IMR-90 (cell line): Measurements from ENCODE around the gene FNDC1. TPM values are rescaled to one million over a fixed set of nuclear protein-coding genes. Genes with fewer than 3 reads are reported as not detected.

Source experiments
- ATAC-seq: fragments of 200-7000 bp; cut with Tn5 transposase; 2 replicates; pipeline ENCODE4 v1.9.1; 2020; ENCODE audit warnings: low read depth, mild to moderate bottlenecking, moderate library complexity
- BruUV-seq: library from RNA; stranded (reverse); fragments of 400-500 nt; replicated peaks from 2 replicates; lab custom pipeline; 2021; lab: Mats Ljungman, UMichigan
- CTCF ChIA-PET: fragments of 300-600 bp; formaldehyde crosslinking; extraction: SDS; loops from one replicate; lab custom pipeline; 2021; ENCODE audit warnings: antibody characterized with exemption; lab: Yijun Ruan, JAX
- POLR2A ChIA-PET: fragments of 300-600 bp; sonication (Branson Sonifier 250); formaldehyde crosslinking; loops from one replicate; lab custom pipeline; 2022; ENCODE audit warnings: antibody characterized with exemption; ENCODE audit not compliant: unreplicated experiment; lab: Charles Lee
- DNase-seq: peaks from one replicate; pipeline ENCODE4 v3.0.0; 2013
- H2AFZ ChIP-seq: replicated peaks from 2 replicates; pipeline ENCODE3; 2013; ENCODE audit warnings: low read length, mild to moderate bottlenecking; ENCODE audit not compliant: poor library complexity
- H2AK5ac ChIP-seq: 2 replicates; pipeline ENCODE4 v1.6.1; 2013; ENCODE audit warnings: low read depth, low read length, inconsistent platforms
- H2AK9ac ChIP-seq: replicated peaks from 2 replicates; pipeline ENCODE3; 2013; ENCODE audit warnings: mild to moderate bottlenecking, low read depth, low read length, moderate library complexity; ENCODE audit not compliant: poor library complexity
- H2BK120ac ChIP-seq: 2 replicates; pipeline ENCODE4 v1.6.1; 2013; ENCODE audit warnings: low read depth, low read length, inconsistent platforms
- H2BK15ac ChIP-seq: 3 replicates; pipeline ENCODE4 v1.6.1; 2013; ENCODE audit warnings: low read depth, low read length, inconsistent platforms
- H2BK20ac ChIP-seq: 2 replicates; pipeline ENCODE4 v1.6.1; 2013; ENCODE audit warnings: low read depth, mild to moderate bottlenecking, inconsistent platforms, low read length, moderate library complexity
- H2BK5ac ChIP-seq: 2 replicates; pipeline ENCODE4 v1.6.1; 2013; ENCODE audit warnings: mild to moderate bottlenecking, low read depth, low read length, inconsistent platforms; ENCODE audit not compliant: poor library complexity, severe bottlenecking
- H3K14ac ChIP-seq: replicated peaks from 2 replicates; pipeline ENCODE4 v1.6.1; 2013; ENCODE audit warnings: low read depth, low read length, inconsistent platforms
- H3K18ac ChIP-seq: 2 replicates; pipeline ENCODE4 v1.6.1; 2013; ENCODE audit warnings: low read depth, low read length, control low read depth
- H3K23ac ChIP-seq: 2 replicates; pipeline ENCODE4 v1.6.1; 2013; ENCODE audit warnings: low read depth, low read length, inconsistent platforms
- H3K27ac ChIP-seq: 2 replicates; pipeline ENCODE4 v1.5.1; 2013; ENCODE audit warnings: mild to moderate bottlenecking, control low read depth, low read length; ENCODE audit not compliant: insufficient read depth
- H3K27me3 ChIP-seq: 2 replicates; pipeline ENCODE4 v1.6.1; 2013; ENCODE audit warnings: low read length; ENCODE audit not compliant: control insufficient read depth, insufficient read depth
- H3K36me3 ChIP-seq: 2 replicates; pipeline ENCODE4 v1.6.1; 2013; ENCODE audit warnings: low read length, mixed read lengths; ENCODE audit not compliant: control insufficient read depth, insufficient read depth
- H3K4ac ChIP-seq: 2 replicates; pipeline ENCODE4 v1.6.1; 2013; ENCODE audit warnings: low read depth, low read length, inconsistent platforms
- H3K4me1 ChIP-seq: 2 replicates; pipeline ENCODE4 v1.6.1; 2013; ENCODE audit warnings: low read length, mixed read lengths; ENCODE audit not compliant: control insufficient read depth, insufficient read depth
- H3K4me2 ChIP-seq: 2 replicates; pipeline ENCODE4 v1.6.1; 2013; ENCODE audit warnings: low read depth, mild to moderate bottlenecking, control low read depth, low read length, moderate library complexity
- H3K4me3 ChIP-seq: 2 replicates; pipeline ENCODE4 v1.5.1; 2013; ENCODE audit warnings: low read depth, mild to moderate bottlenecking, control low read depth, low read length, moderate library complexity; ENCODE audit not compliant: insufficient read depth
- H3K56ac ChIP-seq: 2 replicates; pipeline ENCODE4 v1.6.1; 2013; ENCODE audit warnings: low read length, inconsistent platforms; ENCODE audit not compliant: insufficient read depth; ENCODE audit errors: extremely low read depth
- H3K79me1 ChIP-seq, 2 experiments: 2 replicates each; pipeline ENCODE4 v1.6.1; 2013; ENCODE audit warnings: low read length in 2 of 2, inconsistent platforms in 1 of 2, low read depth in 1 of 2
- H3K9ac ChIP-seq: 2 replicates; pipeline ENCODE4 v1.6.1; 2013; ENCODE audit warnings: low read depth, low read length, control low read depth
- H3K9me1 ChIP-seq: 2 replicates; pipeline ENCODE4 v1.6.1; 2013; ENCODE audit warnings: low read length, inconsistent platforms; ENCODE audit not compliant: insufficient read depth
- H3K9me3 ChIP-seq: 2 replicates; pipeline ENCODE4 v1.6.1; 2013; ENCODE audit warnings: low read length; ENCODE audit not compliant: control insufficient read depth, insufficient read depth
- H4K20me1 ChIP-seq: 2 replicates; pipeline ENCODE4 v1.6.1; 2013; ENCODE audit warnings: low read length, inconsistent platforms; ENCODE audit not compliant: insufficient read depth
- H4K5ac ChIP-seq: 2 replicates; pipeline ENCODE4 v1.6.1; 2013; ENCODE audit warnings: mild to moderate bottlenecking, low read depth, low read length, control low read depth
- H4K8ac ChIP-seq, 2 experiments: 2 replicates each; pipeline ENCODE4 v1.6.1; 2013; ENCODE audit warnings: low read depth in 2 of 2, low read length in 2 of 2, control low read depth in 1 of 2, inconsistent platforms in 1 of 2
- H4K91ac ChIP-seq: 2 replicates; pipeline ENCODE4 v1.6.1; 2013; ENCODE audit warnings: low read depth, low read length, inconsistent platforms; ENCODE audit not compliant: insufficient read depth
- BHLHE40 ChIP-seq: fragments of 150-350 bp; IDR thresholded peaks from 2 replicates; pipeline ENCODE4 v1.6.1; 2016; ENCODE audit warnings: mild to moderate bottlenecking, low read depth, low read length
- CEBPB ChIP-seq: IDR thresholded peaks from 2 replicates; pipeline ENCODE4 v1.6.1; 2012; ENCODE audit warnings: low read depth, low read length, improper control_type of control experiment
- CHD1 ChIP-seq: IDR thresholded peaks from 2 replicates; pipeline ENCODE4 v1.6.1; 2012; ENCODE audit warnings: low read depth, low read length, improper control_type of control experiment
- FOS ChIP-seq: fragments of 150-350 bp; IDR thresholded peaks from 2 replicates; pipeline ENCODE4 v1.6.1; 2016; ENCODE audit warnings: low read depth, low read length
- MAZ ChIP-seq: IDR thresholded peaks from 2 replicates; pipeline ENCODE4 v1.6.1; 2012; ENCODE audit warnings: low read depth, mild to moderate bottlenecking, low read length, improper control_type of control experiment, moderate library complexity, borderline replicate concordance
- MXI1 ChIP-seq: IDR thresholded peaks from 2 replicates; pipeline ENCODE4 v1.6.1; 2012; ENCODE audit warnings: low read depth, mild to moderate bottlenecking, low read length, moderate library complexity, borderline replicate concordance
- NFE2L2 ChIP-seq: fragments of 150-350 bp; IDR thresholded peaks from 2 replicates; pipeline ENCODE4 v1.6.1; 2016; ENCODE audit warnings: low read depth, mild to moderate bottlenecking, low read length
- POLR2A ChIP-seq: IDR thresholded peaks from 2 replicates; pipeline ENCODE4 v1.6.1; 2012; ENCODE audit warnings: mild to moderate bottlenecking, low read depth, low read length
- RAD21 ChIP-seq: IDR thresholded peaks from 2 replicates; pipeline ENCODE4 v1.6.1; 2012; ENCODE audit warnings: low read length, improper control_type of control experiment
- RFX5 ChIP-seq: IDR thresholded peaks from 2 replicates; pipeline ENCODE4 v1.8.0; 2012; ENCODE audit warnings: low read depth, mild to moderate bottlenecking, low read length, moderate library complexity
- SMC3 ChIP-seq: fragments of 150-350 bp; IDR thresholded peaks from 2 replicates; pipeline ENCODE4 v1.6.1; 2016; ENCODE audit warnings: low read depth, mild to moderate bottlenecking, antibody characterized with exemption, low read length, moderate library complexity
- WGBS, 2 experiments: methylation state at CpG; one replicate each; pipeline versions ENCODE4 v1.1.5 to v1.1.7; 2013; ENCODE audit warnings: missing lambda C conversion rate in 2 of 2; ENCODE audit not compliant: insufficient read length in 1 of 2; ENCODE audit errors: extremely low coverage in 2 of 2; 5-methylcytosine and 5-hydroxymethylcytosine counted together
- dilution Hi-C: fragments of 300-500 bp; cut with HindIII; formaldehyde crosslinking; loops from one replicate; pipeline ENCODE4 v1.14.3; 2018; ENCODE audit warnings: low sequenced_read_pairs; ENCODE audit not compliant: unreplicated experiment
- in situ Hi-C: fragments of 300-500 bp; cut with MboI; formaldehyde crosslinking; loops from 3 replicates; pipeline ENCODE4 v1.14.3; 2019; ENCODE audit warnings: low sequenced_read_pairs, inconsistent platforms, mixed read lengths
- intact Hi-C: fragments of 100-400 bp; cut with micrococcal nuclease; formaldehyde crosslinking; loops from 2 replicates; pipeline ENCODE4 v1.10.0; 2022
- polyA plus RNA-seq, 3 experiments: library from polyadenylated mRNA; depleted of rRNA; stranded (reverse); fragments of >200 nt; gene quantifications; 2 replicates each; pipeline ENCODE4 v1.2.3, GENCODE V29; 2012; ENCODE audit warnings: low replicate concordance in 1 of 3
- total RNA-seq: library from RNA; depleted of rRNA; stranded (reverse); fragments of >200 nt; gene quantifications from 2 replicates; pipeline ENCODE4 v1.2.3, GENCODE V29; 2012
- TF ChIP-seq, protein P1 (sequence below): fragments of 150-350 bp; IDR thresholded peaks from 2 replicates; pipeline ENCODE4 v1.6.1; 2017; ENCODE audit warnings: mild to moderate bottlenecking, antibody characterized with exemption, low read length, low read depth
- TF ChIP-seq, protein P2 (sequence below): conservative IDR thresholded peaks from 2 replicates; pipeline ENCODE4 v1.5.1; 2012; ENCODE audit warnings: mild to moderate bottlenecking, low read depth, low read length, improper control_type of control experiment
- TF ChIP-seq, protein P3 (sequence below): fragments of 150-350 bp; IDR thresholded peaks from 2 replicates; pipeline ENCODE4 v1.6.1; 2016; ENCODE audit warnings: low read depth, mild to moderate bottlenecking, low read length, moderate library complexity, borderline replicate concordance

The FNDC1 gene
- total and polyA plus RNA-seq, 2 of the 4 experiments (the other 2 are of a cell fraction) = 0.03 TPM; not detected in 1

DNA sequence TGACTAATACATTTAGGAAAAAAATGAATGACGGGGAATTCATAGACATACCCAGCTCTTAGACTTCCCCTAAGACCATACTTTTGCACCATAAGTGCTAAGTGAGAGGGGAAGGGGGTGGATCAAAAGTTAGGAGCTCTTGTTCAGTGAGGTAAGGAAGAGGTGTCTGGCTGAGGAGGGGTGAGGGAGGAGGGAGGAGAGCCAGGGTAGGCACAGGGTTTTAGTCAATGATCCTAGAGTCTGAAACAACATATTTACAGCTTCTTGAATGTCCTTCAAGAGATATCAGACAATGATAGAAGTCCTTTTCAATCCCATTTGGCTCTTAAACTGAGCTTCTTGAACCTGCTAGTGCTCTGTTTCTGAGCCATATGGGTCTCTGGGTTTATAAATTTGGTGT is 135.4 kb downstream of the FNDC1 start:
- ATAC-seq (no peak), DNase-seq (no peak)
- Histone ChIP-seq H3K36me3 (no peaks in the 10 kb centered on the region), H4K91ac (no peak overlapping the region), H3K4me2 (no peak overlapping the region), H2AK9ac (no peak overlapping the region), H3K9ac (no peak overlapping the region), H4K20me1 (no peaks in the 10 kb centered on the region), H3K9me1 (no peaks in the 10 kb centered on the region), H3K4ac (no peak overlapping the region), H4K5ac (no peak overlapping the region), H3K27me3 (no peaks in the 10 kb centered on the region), H2AFZ (no peak overlapping the region), H3K79me1 (no peaks in the 10 kb centered on the region), H2BK5ac (no peak overlapping the region), H2BK20ac (no peak overlapping the region), H3K23ac (no peak overlapping the region), H3K4me1 (no peaks in the 10 kb centered on the region), H3K18ac (no peak overlapping the region), H3K9me3 (no peaks in the 10 kb centered on the region; the same call in 1 of the 2 replicates), H3K4me3 (no peak overlapping the region), H2AK5ac (no peak overlapping the region), H3K27ac (no peak overlapping the region), H3K56ac (no peak overlapping the region), H4K8ac (no peak overlapping the region), H3K14ac (no peak overlapping the region), H2BK15ac (no peak overlapping the region), H2BK120ac (no peak overlapping the region)
- CTCF ChIA-PET = no interaction called here
- POLR2A ChIA-PET = no interaction called here
- in situ Hi-C loops = no loop called here
- TF ChIP-seq SMC3 (no peak), BHLHE40 (no peak), MAZ (no peak), CHD1 (no peak), RFX5 (no peak), FOS (no peak), POLR2A (no peak), RAD21 (no peak), CEBPB (no peak), NFE2L2 (no peak), MXI1 (no peak)
- TF ChIP-seq, protein P1, sequence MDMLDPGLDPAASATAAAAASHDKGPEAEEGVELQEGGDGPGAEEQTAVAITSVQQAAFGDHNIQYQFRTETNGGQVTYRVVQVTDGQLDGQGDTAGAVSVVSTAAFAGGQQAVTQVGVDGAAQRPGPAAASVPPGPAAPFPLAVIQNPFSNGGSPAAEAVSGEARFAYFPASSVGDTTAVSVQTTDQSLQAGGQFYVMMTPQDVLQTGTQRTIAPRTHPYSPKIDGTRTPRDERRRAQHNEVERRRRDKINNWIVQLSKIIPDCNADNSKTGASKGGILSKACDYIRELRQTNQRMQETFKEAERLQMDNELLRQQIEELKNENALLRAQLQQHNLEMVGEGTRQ = no peak
- TF ChIP-seq, protein P2, sequence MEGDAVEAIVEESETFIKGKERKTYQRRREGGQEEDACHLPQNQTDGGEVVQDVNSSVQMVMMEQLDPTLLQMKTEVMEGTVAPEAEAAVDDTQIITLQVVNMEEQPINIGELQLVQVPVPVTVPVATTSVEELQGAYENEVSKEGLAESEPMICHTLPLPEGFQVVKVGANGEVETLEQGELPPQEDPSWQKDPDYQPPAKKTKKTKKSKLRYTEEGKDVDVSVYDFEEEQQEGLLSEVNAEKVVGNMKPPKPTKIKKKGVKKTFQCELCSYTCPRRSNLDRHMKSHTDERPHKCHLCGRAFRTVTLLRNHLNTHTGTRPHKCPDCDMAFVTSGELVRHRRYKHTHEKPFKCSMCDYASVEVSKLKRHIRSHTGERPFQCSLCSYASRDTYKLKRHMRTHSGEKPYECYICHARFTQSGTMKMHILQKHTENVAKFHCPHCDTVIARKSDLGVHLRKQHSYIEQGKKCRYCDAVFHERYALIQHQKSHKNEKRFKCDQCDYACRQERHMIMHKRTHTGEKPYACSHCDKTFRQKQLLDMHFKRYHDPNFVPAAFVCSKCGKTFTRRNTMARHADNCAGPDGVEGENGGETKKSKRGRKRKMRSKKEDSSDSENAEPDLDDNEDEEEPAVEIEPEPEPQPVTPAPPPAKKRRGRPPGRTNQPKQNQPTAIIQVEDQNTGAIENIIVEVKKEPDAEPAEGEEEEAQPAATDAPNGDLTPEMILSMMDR = no peak
- TF ChIP-seq, protein P3, sequence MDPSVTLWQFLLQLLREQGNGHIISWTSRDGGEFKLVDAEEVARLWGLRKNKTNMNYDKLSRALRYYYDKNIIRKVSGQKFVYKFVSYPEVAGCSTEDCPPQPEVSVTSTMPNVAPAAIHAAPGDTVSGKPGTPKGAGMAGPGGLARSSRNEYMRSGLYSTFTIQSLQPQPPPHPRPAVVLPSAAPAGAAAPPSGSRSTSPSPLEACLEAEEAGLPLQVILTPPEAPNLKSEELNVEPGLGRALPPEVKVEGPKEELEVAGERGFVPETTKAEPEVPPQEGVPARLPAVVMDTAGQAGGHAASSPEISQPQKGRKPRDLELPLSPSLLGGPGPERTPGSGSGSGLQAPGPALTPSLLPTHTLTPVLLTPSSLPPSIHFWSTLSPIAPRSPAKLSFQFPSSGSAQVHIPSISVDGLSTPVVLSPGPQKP = no peak
- intact Hi-C loops = no loop called here
- WGBS, 2 experiments = no CpG with 5 or more reads among the region's 1 CpG
- no TSS peak for BruUV-seq
- dilution Hi-C loops = no loop called here
